Measurements from ENCODE around the gene DCANP1. TPM values are rescaled to one million over a fixed set of nuclear protein-coding genes. Genes with fewer than 3 reads are reported as not detected.
A peak's percentile ranks its signal among the peaks of the same experiment; 100 is the strongest.

DCANP1 gene
- total RNA-seq, 1 donor from 2014 or later: not detected

DNA sequence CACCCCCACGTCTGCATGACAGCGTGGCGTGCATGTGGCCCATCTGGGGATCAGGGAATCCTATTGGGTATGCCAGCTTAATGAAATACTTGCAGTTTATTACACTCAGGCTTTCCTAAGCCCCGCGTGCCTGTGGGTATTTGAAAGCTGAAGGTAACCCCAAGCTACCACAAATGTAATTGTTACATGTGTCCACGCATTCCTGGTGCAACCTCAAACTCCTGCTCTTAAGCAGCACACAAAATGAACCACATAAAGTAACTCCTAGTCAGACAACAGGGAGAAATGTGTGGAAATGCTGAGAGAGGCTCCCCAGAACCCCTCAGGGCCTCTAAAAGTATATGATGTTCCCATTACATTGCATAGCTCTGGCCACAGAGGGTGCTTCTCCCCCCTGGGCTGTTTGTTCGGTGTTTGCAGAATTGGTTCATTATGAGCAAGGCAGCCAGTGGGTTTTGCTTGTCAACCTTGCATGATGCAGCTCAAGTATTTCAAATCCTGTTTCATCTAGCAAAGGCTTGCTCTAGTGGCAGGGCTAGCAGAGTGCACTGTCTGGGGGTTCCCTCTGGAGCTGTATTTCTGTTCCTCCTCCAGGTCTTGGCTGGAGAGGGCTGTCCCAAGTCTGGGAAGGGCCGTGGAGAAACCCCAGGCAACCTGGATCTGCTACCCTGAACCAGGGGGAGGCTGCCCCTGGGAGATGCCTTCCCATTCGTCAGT is 1.8 kb upstream of the DCANP1 start:
- H3K27me3 Mint-ChIP-seq (ENCODE audit: low read depth): peaks cover 18% of the 10 kb centered on the region
- no peak for DNase-seq (ENCODE audit: low spot score in 2 of 2, unreplicated experiment in 2 of 2)

DNA sequence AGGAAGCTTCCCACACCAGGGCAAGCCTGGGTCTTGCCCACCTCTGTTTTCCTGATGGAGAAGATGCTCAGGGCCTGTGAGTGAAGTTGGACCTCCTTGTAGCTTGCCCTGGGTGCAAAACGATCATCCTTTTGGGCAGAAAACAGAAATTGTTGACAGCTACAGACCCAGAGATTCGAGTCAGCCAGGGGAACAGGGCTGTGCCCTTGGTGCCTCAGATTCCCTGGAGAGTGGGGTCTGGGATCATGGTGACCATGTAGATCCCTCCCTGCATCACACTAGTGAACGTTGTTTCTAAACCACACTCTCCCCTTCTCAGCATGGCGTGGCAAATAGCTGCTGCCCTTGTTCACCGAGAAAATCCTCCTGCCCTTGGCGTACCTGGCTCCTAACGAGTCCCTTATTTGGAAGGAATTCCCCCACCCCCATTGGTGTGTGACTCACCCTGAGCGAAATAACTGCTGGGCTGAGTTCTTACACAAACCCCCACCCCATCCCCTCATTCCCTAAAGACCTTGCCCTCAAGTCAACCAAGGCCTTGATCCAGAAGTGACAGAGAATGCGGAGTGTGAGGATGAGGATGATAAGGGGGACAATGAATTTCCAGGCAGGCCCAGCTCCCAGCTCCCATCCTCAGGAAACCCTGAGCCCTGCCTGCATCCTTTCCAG is 1.1 kb upstream of the DCANP1 start:
- H3K27me3 Mint-ChIP-seq (ENCODE audit: low read depth): peaks cover 14% of the 10 kb centered on the region
- no peaks in the 10 kb centered on the region for H3K9me3 Mint-ChIP-seq
- TF ChIP-seq, protein P1, sequence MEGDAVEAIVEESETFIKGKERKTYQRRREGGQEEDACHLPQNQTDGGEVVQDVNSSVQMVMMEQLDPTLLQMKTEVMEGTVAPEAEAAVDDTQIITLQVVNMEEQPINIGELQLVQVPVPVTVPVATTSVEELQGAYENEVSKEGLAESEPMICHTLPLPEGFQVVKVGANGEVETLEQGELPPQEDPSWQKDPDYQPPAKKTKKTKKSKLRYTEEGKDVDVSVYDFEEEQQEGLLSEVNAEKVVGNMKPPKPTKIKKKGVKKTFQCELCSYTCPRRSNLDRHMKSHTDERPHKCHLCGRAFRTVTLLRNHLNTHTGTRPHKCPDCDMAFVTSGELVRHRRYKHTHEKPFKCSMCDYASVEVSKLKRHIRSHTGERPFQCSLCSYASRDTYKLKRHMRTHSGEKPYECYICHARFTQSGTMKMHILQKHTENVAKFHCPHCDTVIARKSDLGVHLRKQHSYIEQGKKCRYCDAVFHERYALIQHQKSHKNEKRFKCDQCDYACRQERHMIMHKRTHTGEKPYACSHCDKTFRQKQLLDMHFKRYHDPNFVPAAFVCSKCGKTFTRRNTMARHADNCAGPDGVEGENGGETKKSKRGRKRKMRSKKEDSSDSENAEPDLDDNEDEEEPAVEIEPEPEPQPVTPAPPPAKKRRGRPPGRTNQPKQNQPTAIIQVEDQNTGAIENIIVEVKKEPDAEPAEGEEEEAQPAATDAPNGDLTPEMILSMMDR (IDR thresholded peaks at IDR 0.05; ENCODE audit: unreplicated experiment): no peak
- no peak for DNase-seq (ENCODE audit: low spot score in 2 of 2, unreplicated experiment in 2 of 2)
- H3K27ac Mint-ChIP-seq: peak overlapping the region; percentile 34
- no peaks in the 10 kb centered on the region for H3K36me3 Mint-ChIP-seq
- H3K4me3 Mint-ChIP-seq: no peak overlapping the region
- peaks cover 33% of the 10 kb centered on the region for H3K4me1 Mint-ChIP-seq

More for the DNA sequence above, 1.8 kb upstream of the DCANP1 start:
- Mint-ChIP-seq H3K4me3 (no peak overlapping the region), H3K27ac (no peak overlapping the region), H3K36me3 (no peaks in the 10 kb centered on the region), H3K9me3 (no peaks in the 10 kb centered on the region), H3K4me1 (peaks cover 25% of the 10 kb centered on the region)
- TF ChIP-seq, protein P1 (IDR thresholded peaks at IDR 0.05; ENCODE audit: unreplicated experiment): no peak

DNA sequence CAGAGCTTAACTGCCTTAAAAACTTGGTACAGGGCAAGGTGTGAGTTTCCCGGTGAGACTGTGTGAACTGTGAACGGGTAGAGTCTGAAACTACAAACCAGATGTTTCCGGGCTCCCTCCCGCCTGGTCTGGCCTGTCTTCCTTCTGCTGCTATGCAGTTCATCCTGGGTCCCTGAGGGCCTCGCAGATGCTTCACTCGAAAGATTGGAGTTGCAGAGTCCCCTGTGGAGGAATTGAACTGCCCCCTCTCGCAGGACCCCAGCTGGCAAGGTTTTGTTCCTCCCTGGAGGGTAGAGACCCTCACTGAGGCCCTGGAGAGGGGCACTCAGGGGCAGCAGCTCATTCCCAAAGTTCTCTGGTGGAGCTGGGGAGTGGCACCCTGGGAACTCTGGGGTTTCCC is 533 bp downstream of the DCANP1 start:
- TF ChIP-seq, protein P1 (IDR thresholded peaks at IDR 0.05; ENCODE audit: unreplicated experiment): no peak
- Mint-ChIP-seq H3K27ac (no peak overlapping the region), H3K9me3 (no peaks in the 10 kb centered on the region), H3K27me3 (ENCODE audit: low read depth) (peaks cover 11% of the 10 kb centered on the region), H3K36me3 (no peaks in the 10 kb centered on the region), H3K4me3 (no peak overlapping the region), H3K4me1 (peaks cover 48% of the 10 kb centered on the region)
- no peak for DNase-seq (ENCODE audit: low spot score in 2 of 2, unreplicated experiment in 2 of 2)

DNA sequence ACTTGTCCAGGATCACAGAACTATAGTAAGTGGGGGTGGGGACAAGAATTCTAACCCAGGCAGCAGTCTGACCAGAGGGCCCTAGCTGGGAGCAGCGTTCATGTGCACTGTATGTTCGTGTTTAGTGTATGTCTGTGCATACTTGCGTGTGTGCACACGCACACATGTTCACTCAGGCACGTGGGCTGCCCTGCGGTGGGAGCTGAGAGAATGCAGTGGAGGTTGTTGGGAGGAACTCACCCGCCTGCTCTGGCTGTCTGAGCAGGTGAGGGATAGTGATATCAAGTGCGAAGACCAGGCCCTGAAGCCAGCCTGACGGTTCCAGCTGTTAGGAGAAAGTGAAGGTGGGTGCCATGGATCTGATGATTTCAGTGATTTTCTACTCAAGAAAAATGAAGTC is 942 bp downstream of the DCANP1 start:
- peak in 1 of 2 experiments; percentile 32 for DNase-seq (ENCODE audit: low spot score in 2 of 2, unreplicated experiment in 2 of 2)
- TF ChIP-seq, protein P1 (IDR thresholded peaks at IDR 0.05; ENCODE audit: unreplicated experiment): no peak
- Mint-ChIP-seq H3K4me1 (peaks cover 52% of the 10 kb centered on the region), H3K27me3 (ENCODE audit: low read depth) (peaks cover 11% of the 10 kb centered on the region), H3K36me3 (no peaks in the 10 kb centered on the region), H3K4me3 (no peak overlapping the region), H3K9me3 (no peaks in the 10 kb centered on the region), H3K27ac (no peak overlapping the region)

DNA sequence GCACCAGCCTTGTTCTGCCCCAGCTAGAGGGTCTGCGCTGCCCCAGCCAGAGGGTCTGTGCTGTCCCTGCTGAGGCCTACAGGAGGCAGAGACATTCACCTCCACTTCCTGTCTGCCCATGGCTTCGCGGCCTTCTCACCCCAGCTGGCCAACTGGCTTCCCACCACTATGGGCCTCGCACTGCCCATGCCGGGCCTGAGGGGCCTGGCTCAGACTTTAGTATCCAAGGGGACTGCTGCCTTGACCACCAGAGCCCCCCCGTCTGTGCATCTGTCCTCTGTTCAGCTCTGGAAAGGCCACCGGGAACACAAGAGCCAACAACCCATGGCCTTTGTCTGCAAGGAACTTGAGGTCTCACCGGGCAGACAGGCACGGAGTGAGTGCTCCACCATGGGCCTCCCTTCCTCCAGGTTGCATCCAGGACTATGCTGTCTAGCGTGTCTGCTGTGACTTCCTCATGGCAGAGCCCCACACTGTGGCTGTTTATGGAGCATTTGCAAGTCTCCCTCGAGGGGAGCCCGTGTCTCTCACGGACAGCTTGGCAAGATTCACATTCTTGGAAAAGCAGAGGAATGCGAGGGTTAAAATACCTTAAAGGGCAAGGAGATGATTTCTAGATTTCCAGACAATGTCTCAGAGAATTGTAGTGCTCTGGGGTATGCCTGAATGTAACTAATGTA is 1.7 kb downstream of the DCANP1 start:
- Mint-ChIP-seq H3K4me3 (no peak overlapping the region), H3K4me1 (peaks cover 59% of the 10 kb centered on the region), H3K27ac (peak overlapping the region; percentile 56), H3K36me3 (no peaks in the 10 kb centered on the region), H3K9me3 (no peaks in the 10 kb centered on the region), H3K27me3 (ENCODE audit: low read depth) (peaks cover 8% of the 10 kb centered on the region)
- TF ChIP-seq, protein P1 (IDR thresholded peaks at IDR 0.05; ENCODE audit: unreplicated experiment): no peak
- peak in 1 of 2 experiments; percentile 37 for DNase-seq (ENCODE audit: low spot score in 2 of 2, unreplicated experiment in 2 of 2)

Data from mesothelial cell of epicardium (in vitro differentiated cells).